Measurements from ENCODE around the gene VPS52.
"Not testable (repeated sequence)": the region's sequence is repeated elsewhere in the genome, so short reads cannot be mapped to it uniquely, and the experiment has no call there.

Gene VPS52

GRCh38 chr6:33304216-33304615, 32.5 kb upstream of the VPS52 start:
- no peak for DNase-seq (ENCODE audit: low read depth in 2 of 2, low spot score in 1 of 2)

DNA sequence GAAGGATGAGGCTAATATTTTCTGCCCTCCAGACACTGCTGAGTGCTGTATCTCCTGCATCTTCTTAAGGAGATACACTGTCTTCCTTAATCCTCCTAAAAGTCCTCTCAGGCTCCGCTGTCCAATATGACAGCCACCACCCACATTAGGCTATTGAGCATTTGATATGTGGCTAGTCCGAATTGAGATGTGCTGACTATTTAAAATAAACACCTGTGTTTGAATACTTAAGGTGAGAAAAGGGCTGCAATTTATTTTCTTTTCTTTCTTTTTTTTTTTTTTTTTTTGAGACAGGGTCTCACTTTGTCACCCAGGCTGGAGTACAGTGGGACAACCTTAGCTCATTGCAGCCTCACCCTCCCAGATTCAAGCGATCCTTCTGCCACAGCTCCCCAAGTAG, 30.2 kb upstream of the VPS52 start:
- no peak for DNase-seq (ENCODE audit: low read depth in 2 of 2, low spot score in 1 of 2)

DNA sequence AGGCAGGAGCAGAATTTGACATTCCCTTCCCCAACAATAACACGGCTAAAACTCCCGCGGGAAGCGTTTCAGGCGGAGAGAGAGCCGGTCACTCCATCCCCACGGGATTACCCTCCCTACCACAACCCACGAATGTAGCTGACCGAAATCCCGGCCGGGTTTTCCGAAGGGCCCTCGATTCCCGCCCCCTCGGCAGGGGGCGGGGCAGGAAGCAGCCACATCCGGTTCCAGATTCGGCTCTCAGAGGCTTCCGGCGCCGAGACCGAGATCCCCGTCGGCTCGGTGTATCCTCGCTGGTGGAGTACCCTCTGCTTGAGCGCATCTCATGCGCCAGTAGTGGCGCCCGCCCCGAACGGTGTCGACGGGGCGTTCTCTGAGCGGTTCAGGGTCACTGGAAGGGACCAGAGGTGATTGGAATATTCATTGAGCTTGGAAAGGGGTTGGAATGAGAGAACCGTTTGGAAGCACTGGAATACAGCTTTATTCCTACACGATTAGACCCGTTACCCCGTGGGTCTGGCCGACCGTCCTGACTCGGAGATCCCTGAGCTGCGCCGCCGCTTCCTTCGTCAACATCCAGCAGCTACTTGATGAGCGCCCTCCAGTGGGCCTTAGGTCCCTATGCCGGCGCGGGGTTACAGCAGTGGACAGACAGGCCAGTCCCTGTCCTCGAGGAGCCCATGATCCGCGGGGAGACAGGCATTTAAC, 27.7 kb upstream of the VPS52 start:
- DNase-seq (ENCODE audit: low read depth in 2 of 2, low spot score in 1 of 2), result peak; percentile 89 to 92

- DNase-seq (ENCODE audit: low read depth in 2 of 2, low spot score in 1 of 2), result no peak
Measured at GRCh38 chr6:33298773-33299236, 27.1 kb upstream of the VPS52 start, which contains the start of gene RGL2. Gene RGL2 (minus strand): TSS chr6:33298942. CDS start chr6:33298610, 332 bp downstream.

- DNase-seq (ENCODE audit: low read depth in 2 of 2, low spot score in 1 of 2), result no peak
Measured at GRCh38 chr6:33297956-33298772, 26.5 kb upstream of the VPS52 start.

GRCh38 chr6:33297406-33297955, 25.8 kb upstream of the VPS52 start:
- DNase-seq (ENCODE audit: low read depth in 2 of 2, low spot score in 1 of 2), result no peak

DNA sequence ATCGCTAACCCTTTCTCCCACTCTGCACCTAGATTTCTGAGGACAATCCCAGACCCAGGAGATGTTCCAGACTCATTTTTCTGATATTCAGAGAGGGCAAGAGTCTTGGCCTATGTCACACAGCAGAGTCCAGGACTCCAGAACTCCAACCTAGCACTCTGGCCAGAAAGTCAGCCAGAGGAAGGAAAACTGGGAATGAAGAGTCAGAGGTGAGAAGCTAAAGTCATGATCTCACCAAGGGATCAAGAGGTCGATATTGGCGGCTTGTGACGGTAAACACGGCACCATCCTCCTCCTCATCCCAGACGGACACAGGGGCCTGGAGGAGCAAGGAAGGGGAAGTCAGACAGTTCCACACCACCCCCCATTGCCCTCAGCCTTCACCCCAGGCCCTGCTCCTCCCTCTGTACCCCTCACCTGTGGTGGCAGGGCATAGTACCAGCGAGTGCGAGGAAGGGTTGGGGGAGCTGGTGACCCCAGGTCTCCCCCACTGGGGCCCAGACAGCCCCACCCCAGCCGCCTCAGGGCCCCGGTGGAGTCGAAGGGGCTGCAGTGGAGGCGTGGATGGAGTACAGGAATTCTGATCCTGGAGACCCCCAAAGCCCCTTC, 25.2 kb upstream of the VPS52 start:
- no peak for DNase-seq (ENCODE audit: low read depth in 2 of 2, low spot score in 1 of 2)

DNA sequence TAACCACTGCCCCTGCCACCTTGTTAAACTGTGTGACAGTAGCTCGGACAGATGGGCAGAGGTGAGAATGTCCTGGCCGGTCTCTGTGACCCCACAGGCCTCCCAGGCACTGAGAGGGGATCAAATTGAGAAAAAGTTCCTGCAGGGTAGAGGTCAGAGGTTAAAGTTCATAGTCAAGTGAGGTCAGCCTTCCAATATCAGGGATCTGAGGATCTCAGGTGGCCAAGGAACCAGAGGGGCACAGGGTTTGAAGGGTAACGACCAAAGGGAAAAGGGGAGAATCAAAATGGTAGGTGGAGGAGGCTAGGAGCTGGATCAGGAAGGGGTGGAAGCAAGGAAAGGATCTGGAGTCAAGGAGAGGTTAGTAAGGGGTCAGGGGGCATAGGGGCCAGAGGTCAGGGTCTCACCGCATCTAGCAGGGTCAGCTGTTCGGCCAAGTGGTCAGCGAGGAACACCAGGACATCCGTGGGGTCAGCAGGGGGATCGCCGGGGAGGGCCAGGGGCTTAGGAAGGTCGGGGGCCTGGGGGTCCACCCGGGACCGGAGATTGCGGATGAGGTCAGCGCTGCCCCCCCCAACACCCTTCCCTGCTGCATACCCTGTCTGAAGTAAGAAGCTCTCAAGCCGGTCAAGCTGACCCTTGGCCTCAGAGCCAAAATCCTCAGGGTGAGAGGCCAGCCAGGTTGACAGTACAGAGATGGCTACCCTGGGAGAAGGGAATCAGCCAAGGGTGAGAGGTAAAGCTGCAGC, 24.1 kb upstream of the VPS52 start:
- no peak for DNase-seq (ENCODE audit: low read depth in 2 of 2, low spot score in 1 of 2)

GRCh38 chr6:33294086-33294823, 22.6 kb upstream of the VPS52 start:
- no peak for DNase-seq (ENCODE audit: low read depth in 2 of 2, low spot score in 1 of 2)

DNA sequence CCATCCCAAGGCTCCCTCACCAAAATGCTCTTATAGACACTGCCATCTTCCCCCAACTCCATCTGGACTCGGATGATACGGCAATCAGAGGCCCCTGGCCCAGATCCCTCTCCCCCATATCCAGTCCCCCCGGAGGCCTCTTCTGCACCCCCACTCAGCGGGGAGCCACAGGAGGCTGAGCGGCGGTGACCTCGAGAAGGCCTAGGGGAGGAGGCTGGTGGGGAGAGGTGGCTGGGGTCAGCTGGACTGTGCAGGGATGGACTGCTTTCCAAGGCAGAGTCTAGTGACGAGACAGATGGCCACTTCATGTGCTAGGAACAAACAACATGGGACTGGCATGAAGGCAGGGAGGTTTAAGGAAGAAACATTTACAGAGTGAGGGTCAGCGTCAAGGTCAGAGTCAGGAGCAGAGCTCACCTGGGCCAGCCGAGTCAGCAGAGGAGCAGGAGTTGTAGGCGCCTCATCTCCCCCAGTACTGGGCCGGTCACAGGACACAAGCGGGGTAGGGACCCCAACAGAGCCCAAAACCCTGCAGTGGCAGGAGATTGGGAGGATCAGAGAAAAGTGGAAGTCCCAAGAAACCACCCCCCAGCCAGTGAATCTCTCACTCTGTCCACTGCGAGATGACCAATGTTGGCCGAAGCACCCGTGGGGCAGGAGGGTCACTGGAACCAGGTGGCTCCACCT, 21.5 kb upstream of the VPS52 start:
- DNase-seq (ENCODE audit: low read depth in 2 of 2, low spot score in 1 of 2), result no peak

- DNase-seq (ENCODE audit: low read depth in 2 of 2, low spot score in 1 of 2), result no peak
Measured at GRCh38 chr6:33290459-33290858, 18.8 kb upstream of the VPS52 start.

DNA sequence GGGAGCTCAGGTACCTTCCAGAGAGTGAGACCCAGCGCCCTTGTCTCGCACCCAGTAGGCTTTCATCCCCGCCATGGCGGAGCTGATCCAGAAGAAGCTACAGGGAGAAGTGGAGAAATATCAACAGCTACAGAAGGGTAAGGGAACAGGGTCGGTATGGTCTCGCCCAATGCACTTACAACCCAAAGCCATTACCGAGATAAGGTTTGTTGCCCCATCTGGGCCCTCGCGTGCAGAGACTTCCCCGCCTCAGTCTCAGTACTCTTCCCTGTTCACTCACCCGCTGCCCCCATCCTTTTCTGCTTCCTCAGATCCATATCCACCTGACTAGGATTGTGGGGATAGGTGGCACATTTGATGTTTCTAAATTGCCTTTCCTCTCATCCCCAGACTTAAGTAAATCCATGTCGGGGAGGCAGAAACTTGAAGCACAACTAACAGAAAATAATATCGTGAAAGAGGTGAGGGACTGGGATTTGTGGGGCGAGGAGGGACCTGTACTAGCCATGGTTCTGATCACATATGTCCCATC, 18.2 kb upstream of the VPS52 start:
- no peak for DNase-seq (ENCODE audit: low read depth in 2 of 2, low spot score in 1 of 2)

DNA sequence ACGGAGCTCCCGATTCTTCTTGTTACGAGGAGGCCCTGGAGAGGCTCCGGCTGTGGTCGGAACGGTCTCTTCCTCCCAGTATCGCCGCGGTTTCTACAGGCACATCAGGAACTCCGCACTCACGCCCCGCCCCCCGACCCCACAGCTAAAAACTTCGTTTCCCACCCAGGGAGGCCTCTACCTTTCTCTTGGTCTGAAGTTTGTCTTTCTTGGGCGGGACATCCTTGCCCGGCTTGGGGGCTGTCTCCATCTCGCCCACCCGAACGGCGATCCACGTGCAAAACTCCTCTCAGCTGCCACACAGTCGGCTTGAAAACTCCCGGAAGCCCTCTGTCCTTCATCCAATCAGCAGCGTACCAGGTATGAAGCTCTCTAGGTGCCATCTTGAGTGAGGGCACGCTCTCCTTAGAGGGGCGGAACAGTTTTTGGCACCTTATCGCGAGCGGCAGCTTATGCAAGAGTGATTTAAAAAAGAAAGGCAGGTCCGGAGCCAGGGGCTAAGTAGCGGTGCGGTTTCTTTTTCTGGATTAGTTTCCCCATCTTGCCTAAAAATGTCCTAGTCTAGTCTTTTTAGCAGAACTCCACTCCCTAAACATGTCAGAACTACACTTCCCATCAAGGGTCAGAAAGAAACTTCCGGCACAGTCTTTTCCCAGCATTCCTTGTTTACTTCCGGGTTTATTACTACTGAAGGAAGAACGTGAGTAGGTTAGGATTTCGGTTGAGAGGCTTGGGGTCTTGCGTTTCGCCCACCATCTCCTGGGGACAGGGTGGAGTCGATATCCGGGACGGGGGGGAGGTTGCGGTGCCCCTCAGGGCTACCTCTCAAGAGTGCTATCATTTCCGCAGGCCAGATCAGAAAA, 17.5 kb upstream of the VPS52 start, which contains the start of the genes PFDN6 and WDR46:
Gene PFDN6 (plus strand): TSS at position 681 of the 863 bp plus-strand sequence. CDS start 256 bp downstream, outside the sequence.
Gene WDR46 (minus strand): TSS at position 319 of the 863 bp plus-strand sequence. CDS start 69 bp downstream, at position 250.
- DNase-seq (ENCODE audit: low read depth in 2 of 2, low spot score in 1 of 2), result peak in 1 of 2 donors; percentile 59

GRCh38 chr6:33288141-33288920, 16.7 kb upstream of the VPS52 start:
- DNase-seq (ENCODE audit: low read depth in 2 of 2, low spot score in 1 of 2), result no peak

DNA sequence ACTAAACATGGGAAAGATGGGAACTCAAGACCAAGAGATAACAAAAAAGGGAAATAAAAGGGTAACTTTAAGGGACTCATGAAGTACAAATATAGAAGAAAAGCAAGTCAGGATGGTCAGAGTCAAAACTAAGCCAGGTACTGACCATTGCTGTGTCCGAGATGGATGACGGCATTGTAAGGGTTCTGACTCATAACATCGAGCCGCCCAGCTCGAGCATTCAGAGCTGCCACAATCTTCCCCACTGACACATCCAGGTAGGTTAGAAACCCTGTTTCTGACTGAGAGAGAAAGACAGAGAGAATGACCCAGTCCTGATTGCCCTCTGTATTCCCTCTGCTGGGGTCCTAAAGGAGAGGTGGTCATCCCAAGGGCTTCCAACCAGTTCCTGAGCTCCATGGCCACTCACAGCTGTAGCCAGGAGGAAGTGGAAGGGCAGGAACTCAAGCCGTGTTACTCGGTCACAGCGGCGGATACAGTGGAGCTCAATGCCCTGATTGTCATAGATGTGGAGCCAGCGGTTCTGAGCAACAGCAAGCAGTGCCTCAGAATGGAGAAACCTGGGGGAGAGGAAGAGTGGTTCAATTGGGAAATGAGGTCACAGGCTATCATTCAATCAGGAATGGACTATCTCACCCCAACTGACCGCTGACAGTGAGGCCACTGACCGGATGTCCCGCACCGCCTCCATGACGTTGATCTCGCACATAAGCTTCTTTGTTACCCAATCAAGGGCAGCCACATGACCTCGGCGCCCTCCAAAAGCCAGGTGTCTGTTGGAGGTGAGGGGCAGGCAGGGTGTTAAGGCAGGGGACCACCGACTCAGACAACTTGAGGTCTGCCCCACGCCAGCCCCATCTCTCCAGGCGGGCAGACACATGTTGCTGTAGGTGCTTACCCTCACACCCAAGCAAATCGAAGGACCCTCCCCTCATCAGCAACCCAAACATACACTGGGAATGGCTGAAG, 15.6 kb upstream of the VPS52 start:
- no peak for DNase-seq (ENCODE audit: low read depth in 2 of 2, low spot score in 1 of 2)

- DNase-seq (ENCODE audit: low read depth in 2 of 2, low spot score in 1 of 2), result not testable (repeated sequence)
Measured at GRCh38 chr6:33285214-33285613, 13.5 kb upstream of the VPS52 start.

All from stimulated activated CD8-positive, alpha-beta memory T cell treated with anti-CD3 and anti-CD28 coated beads, Interleukin-4, amount 100 ng/mL, for 1 hour (primary cell).